ENCODE data around the gene SLF2.

SLF2 gene

DNA sequence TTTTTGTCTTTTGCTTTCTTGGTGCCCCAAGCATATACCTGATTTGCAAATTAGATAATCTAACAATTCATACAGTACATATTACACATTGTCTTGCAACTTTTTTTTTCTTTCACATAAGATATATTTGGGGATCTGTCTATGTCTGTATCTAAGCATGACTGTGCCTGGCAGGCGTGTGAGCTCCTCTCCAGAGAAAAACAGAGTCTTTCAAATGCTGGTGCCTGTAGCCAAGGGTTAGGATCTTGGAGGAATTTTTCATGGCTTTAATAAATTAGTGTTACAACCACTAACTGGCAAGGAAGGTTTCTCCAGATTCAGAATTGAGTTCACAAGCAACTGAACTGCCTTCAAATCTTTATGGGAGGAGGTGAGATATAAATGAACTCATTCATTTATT lies 14.8 kb upstream of the SLF2 start:
- no peak overlapping the region for H3K4me3 ChIP-seq (replicated peaks; ENCODE audit: low read depth, low read length)
- DNase-seq (ENCODE audit: low read depth), result no peak
- TF ChIP-seq, protein P1, sequence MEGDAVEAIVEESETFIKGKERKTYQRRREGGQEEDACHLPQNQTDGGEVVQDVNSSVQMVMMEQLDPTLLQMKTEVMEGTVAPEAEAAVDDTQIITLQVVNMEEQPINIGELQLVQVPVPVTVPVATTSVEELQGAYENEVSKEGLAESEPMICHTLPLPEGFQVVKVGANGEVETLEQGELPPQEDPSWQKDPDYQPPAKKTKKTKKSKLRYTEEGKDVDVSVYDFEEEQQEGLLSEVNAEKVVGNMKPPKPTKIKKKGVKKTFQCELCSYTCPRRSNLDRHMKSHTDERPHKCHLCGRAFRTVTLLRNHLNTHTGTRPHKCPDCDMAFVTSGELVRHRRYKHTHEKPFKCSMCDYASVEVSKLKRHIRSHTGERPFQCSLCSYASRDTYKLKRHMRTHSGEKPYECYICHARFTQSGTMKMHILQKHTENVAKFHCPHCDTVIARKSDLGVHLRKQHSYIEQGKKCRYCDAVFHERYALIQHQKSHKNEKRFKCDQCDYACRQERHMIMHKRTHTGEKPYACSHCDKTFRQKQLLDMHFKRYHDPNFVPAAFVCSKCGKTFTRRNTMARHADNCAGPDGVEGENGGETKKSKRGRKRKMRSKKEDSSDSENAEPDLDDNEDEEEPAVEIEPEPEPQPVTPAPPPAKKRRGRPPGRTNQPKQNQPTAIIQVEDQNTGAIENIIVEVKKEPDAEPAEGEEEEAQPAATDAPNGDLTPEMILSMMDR (IDR thresholded peaks at IDR 0.05; ENCODE audit: low read length, missing control alignments), result no peak

DNA sequence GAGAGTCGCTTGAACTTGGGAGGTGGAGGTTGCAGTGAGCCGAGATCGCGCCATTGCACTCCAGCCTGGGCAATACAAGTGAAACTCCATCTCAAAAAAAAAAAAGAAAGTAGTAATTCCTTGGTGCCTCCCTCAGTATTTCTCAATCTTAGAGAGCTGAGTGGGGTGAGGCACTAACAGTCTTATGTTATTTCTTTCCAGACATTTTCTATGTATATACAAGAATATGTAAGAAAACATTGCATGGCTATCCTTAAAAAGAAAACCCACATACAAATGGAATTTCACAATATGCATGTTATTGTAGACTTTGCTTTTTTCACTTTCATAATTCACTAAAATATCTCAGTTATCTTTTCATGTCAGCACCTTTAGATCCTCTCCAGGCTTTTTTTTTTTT lies 13.6 kb upstream of the SLF2 start:
- no peak overlapping the region for H3K4me3 ChIP-seq (replicated peaks; ENCODE audit: low read depth, low read length)
- TF ChIP-seq, protein P1 (IDR thresholded peaks at IDR 0.05; ENCODE audit: low read length, missing control alignments), result no peak
- no peak for DNase-seq (ENCODE audit: low read depth)

DNA sequence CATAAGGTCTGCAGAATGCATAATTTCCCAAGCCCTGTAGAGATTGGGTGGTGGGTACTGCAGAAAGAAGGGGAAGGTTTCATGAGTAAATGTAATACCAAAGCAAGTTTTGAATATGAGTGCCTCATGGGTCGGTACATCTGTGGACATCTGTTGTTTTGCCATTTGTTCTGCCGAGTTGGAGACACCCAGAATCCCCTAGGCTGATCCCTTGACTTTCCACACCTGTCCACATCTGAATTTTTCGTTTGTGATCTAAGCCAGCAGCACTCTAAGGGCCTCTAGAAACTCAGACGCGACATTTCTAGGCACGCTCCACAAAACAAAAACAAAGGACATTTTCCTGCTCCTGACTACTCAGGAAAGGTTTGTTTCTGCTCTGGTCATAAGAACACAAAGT lies 11.7 kb upstream of the SLF2 start:
- DNase-seq (ENCODE audit: low read depth), result no peak
- H3K4me3 ChIP-seq (replicated peaks; ENCODE audit: low read depth, low read length), result no peak overlapping the region
- TF ChIP-seq, protein P1 (IDR thresholded peaks at IDR 0.05; ENCODE audit: low read length, missing control alignments), result no peak

DNA sequence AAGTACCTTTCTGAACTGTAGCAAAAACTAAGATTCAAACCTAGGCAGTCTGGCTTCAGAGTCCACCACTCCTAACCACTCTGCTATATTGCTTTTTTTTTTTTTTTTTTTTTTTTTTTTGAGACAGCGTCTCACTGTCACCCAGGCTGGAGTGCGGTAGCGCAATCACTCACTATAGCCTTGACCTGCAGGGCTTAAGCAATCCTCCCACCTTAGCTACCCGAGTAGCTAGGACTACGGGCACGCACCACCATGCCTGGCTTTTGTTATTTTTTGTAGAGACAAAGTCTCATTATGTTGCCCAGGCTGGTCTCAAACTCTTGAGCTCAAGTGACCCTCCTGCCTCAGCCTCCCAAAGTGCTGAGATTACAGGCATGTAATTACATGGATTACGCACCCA lies 10.1 kb upstream of the SLF2 start:
- no peak overlapping the region for H3K4me3 ChIP-seq (replicated peaks; ENCODE audit: low read depth, low read length)
- no peak for DNase-seq (ENCODE audit: low read depth)
- TF ChIP-seq, protein P1 (IDR thresholded peaks at IDR 0.05; ENCODE audit: low read length, missing control alignments), result no peak

DNA sequence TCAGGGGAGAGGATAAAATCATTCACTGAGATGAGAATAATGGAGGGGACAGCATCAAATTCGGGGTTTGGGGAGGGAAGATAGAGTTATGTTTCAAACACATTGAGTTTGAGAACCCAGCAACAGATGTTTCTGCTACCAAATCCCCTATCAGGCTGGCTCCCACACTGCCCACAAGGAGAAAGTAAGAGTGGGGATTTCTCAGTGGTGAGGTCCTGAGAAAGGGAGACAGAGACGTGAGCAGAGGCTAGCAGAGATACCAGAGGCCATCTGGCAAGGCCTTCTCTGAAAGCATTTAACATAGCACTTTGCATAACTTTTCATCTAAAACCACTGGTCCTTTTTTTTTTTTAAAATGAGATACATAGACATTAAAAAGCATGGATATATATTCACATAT lies 7.8 kb upstream of the SLF2 start:
- H3K4me3 ChIP-seq (replicated peaks; ENCODE audit: low read depth, low read length), result no peak overlapping the region
- TF ChIP-seq, protein P1 (IDR thresholded peaks at IDR 0.05; ENCODE audit: low read length, missing control alignments), result no peak
- DNase-seq (ENCODE audit: low read depth), result no peak

DNA sequence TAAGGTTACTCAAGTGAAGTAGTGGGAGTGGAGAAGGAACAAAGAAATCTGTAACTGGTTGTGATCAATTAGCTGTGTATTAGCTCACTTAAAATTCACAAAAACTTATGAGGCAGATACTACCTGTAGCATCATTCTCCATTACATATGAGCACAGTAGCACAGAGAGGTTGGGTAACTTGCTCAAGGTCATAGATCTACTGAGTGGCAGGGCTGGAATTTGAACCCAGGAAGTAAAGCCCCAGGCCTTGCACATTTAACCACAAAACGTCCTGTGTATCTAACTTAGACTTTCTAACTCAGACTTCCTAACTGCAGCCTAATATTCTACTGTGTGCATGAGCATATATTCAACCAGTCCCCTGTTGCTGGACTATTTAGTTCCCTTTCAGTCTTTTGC lies 5.6 kb upstream of the SLF2 start:
- no peak overlapping the region for H3K4me3 ChIP-seq (replicated peaks; ENCODE audit: low read depth, low read length)
- TF ChIP-seq, protein P1 (IDR thresholded peaks at IDR 0.05; ENCODE audit: low read length, missing control alignments), result no peak
- no peak for DNase-seq (ENCODE audit: low read depth)

DNA sequence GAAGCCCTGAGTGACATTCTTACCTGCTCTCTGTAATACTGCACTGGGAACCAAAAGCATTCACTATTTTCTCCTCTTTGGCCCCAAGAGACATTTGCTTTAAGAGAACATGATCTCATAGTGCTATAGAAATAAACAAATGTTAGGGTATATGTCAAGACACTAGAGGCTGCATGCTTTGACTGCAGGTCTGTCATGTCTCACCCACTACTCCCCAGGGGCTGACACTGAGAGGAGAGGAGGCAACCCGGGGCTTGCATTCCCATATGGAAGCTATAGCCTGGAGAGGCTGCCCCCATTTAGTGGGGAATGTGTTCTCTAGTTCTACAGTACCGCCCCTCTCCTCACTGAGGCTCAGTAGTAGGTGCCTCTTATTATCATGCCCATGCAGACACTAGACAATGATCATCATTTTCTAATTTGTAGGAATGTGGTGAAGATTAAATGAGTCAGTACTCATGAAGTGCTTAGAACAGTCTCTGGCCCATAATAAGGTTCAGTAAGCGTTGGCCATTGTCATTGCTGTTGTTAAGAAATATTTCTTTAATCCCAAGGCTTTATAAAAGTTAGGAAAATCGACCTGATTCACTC lies 4.9 kb upstream of the SLF2 start:
- no peak overlapping the region for H3K4me3 ChIP-seq (replicated peaks; ENCODE audit: low read depth, low read length)
- no peak for DNase-seq (ENCODE audit: low read depth)
- TF ChIP-seq, protein P1 (IDR thresholded peaks at IDR 0.05; ENCODE audit: low read length, missing control alignments), result no peak

Measured in fibroblast of pulmonary artery (primary cell).